Measurements from ENCODE around the gene ACSM3. TPM values are rescaled to one million over a fixed set of nuclear protein-coding genes. Genes with fewer than 3 reads are reported as not detected.

ACSM3 gene
- total RNA-seq, 1 experiment from 2014 or later: 1.8 TPM

- Histone ChIP-seq H3K9me3 (replicated peaks) (no peaks in the 10 kb centered on the region), H3K27me3 (no peaks in the 10 kb centered on the region), H3K27ac (no peak overlapping the region), H3K36me3 (peaks cover 26% of the 10 kb centered on the region), H3K4me1 (no peaks in the 10 kb centered on the region), H3K4me3 (no peak overlapping the region)
- no peak for DNase-seq
These were observed 80.2 kb downstream of the ACSM3 start for GRCh38 chr16:20844054-20844453.

- Histone ChIP-seq H3K9me3 (replicated peaks) (no peaks in the 10 kb centered on the region), H3K4me3 (no peak overlapping the region), H3K27me3 (no peaks in the 10 kb centered on the region), H3K27ac (no peak overlapping the region), H3K36me3 (peaks cover 23% of the 10 kb centered on the region), H3K4me1 (no peaks in the 10 kb centered on the region)
- DNase-seq: no peak
These were observed 80.8 kb downstream of the ACSM3 start for GRCh38 chr16:20844588-20844987.

- no peak overlapping the region for H3K27ac ChIP-seq
- H3K36me3 ChIP-seq: peaks cover 34% of the 10 kb centered on the region
- H3K9me3 ChIP-seq (replicated peaks): no peaks in the 10 kb centered on the region
- no peak for DNase-seq
- no peak overlapping the region for H3K4me3 ChIP-seq
- H3K4me1 ChIP-seq: no peaks in the 10 kb centered on the region
- H3K27me3 ChIP-seq: no peaks in the 10 kb centered on the region
These were observed 82.2 kb downstream of the ACSM3 start for GRCh38 chr16:20846030-20846429.

GRCh38 chr16:20846551-20846950 lies 82.7 kb downstream of the ACSM3 start:
- no peak for DNase-seq
- Histone ChIP-seq H3K4me3 (no peak overlapping the region), H3K27me3 (no peaks in the 10 kb centered on the region), H3K36me3 (peaks cover 31% of the 10 kb centered on the region), H3K4me1 (no peaks in the 10 kb centered on the region), H3K9me3 (replicated peaks) (no peaks in the 10 kb centered on the region), H3K27ac (no peak overlapping the region)

Other genes starting within 250 kb of the ACSM3 start
- not detected in 2 replicates for gene ACSM2B, start 187.6 kb upstream of the ACSM3 start, total RNA-seq (2014; rRNA removed; shearing (Covaris generic))
- gene ACSM1, start 66.3 kb upstream of the ACSM3 start, total RNA-seq (2014; rRNA removed; shearing (Covaris generic)): 0.08 and 0.14 TPM in 2 replicates
- gene THUMPD1, start 22.2 kb upstream of the ACSM3 start, total RNA-seq (2014; rRNA removed; shearing (Covaris generic)): 54.4 and 66.1 TPM in 2 replicates
- 35.7 and 38.5 TPM in 2 replicates for gene ERI2, start 42.5 kb downstream of the ACSM3 start, total RNA-seq (2014; rRNA removed; shearing (Covaris generic))
- 12.6 and 17.2 TPM in 2 replicates for gene REXO5, start 42.5 kb downstream of the ACSM3 start, total RNA-seq (2014; rRNA removed; shearing (Covaris generic))
- 5.6 and 7.8 TPM in 2 replicates for gene DCUN1D3, start 136.3 kb downstream of the ACSM3 start, total RNA-seq (2014; rRNA removed; shearing (Covaris generic))
- 13.4 and 15.3 TPM in 2 replicates for gene LYRM1, start 136.8 kb downstream of the ACSM3 start, total RNA-seq (2014; rRNA removed; shearing (Covaris generic))

Measured in SJCRH30 (cell line).